GM12878 (cell line): Measurements from ENCODE around the gene DNAJC19.
"Not testable (repeated sequence)": the region's sequence is repeated elsewhere in the genome, so short reads cannot be mapped to it uniquely, and the experiment has no call there.

Experiments
- POLR2A ChIP-seq: IDR thresholded peaks from 2 replicates; pipeline ENCODE4 v1.6.1; 2011; ENCODE audit warnings: low read depth, mild to moderate bottlenecking, low read length
- RBBP5 ChIP-seq: fragments of 200-600 bp; sonication (generic); conservative IDR thresholded peaks from 2 replicates; pipeline ENCODE4 v1.6.1; 2016
- SREBF2 ChIP-seq: IDR thresholded peaks from 2 replicates; pipeline ENCODE4 v1.6.1; 2012; ENCODE audit warnings: mild to moderate bottlenecking, low read length
- YY1 ChIP-seq: IDR thresholded peaks from 2 replicates; pipeline ENCODE4 v1.6.1; 2011; ENCODE audit warnings: low read depth, mild to moderate bottlenecking, low read length
- TF ChIP-seq, protein P1 (sequence below): fragments of 450-650 bp; formaldehyde crosslinking; IDR thresholded peaks from 2 replicates; pipeline ENCODE4 v1.4.0; 2022; ENCODE audit warnings: mild to moderate bottlenecking, moderate library complexity
- TF ChIP-seq, protein P2 (sequence below), 3 experiments: IDR thresholded peaks in 2 of 3; conservative IDR thresholded peaks in 1 of 3; 2 replicates each; pipeline ENCODE4 v1.5.1; 2011; ENCODE audit warnings: low read depth in 3 of 3, low read length in 3 of 3, mild to moderate bottlenecking in 3 of 3, control low read depth in 2 of 3, moderate library complexity in 2 of 3, inconsistent platforms in 1 of 3, mixed read lengths in 1 of 3; ENCODE audit not compliant: control insufficient read depth in 2 of 3, insufficient read depth in 1 of 3; ENCODE audit errors: extremely low read depth in 1 of 3

DNA sequence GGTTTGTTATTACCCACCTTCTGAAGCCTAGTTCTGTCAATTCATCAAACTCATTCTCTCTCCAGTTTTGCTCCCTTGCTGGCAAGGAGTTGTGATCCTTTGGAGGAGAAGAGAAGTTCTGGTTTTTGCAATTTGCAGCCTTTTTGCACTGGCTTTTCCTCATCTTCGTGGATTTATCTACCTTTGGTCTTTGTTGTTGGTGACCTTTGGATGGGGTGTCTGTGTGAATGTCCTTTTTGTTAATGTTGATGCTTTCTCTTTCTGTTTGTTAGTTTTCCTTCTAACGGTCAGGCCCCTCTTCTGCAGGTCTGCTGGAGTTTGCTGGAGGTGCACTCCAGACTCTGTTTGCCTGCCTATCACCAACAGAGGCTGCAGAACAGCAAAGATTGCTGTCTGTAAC lies 13.9 kb upstream of the DNAJC19 start:
- TF ChIP-seq, protein P1, sequence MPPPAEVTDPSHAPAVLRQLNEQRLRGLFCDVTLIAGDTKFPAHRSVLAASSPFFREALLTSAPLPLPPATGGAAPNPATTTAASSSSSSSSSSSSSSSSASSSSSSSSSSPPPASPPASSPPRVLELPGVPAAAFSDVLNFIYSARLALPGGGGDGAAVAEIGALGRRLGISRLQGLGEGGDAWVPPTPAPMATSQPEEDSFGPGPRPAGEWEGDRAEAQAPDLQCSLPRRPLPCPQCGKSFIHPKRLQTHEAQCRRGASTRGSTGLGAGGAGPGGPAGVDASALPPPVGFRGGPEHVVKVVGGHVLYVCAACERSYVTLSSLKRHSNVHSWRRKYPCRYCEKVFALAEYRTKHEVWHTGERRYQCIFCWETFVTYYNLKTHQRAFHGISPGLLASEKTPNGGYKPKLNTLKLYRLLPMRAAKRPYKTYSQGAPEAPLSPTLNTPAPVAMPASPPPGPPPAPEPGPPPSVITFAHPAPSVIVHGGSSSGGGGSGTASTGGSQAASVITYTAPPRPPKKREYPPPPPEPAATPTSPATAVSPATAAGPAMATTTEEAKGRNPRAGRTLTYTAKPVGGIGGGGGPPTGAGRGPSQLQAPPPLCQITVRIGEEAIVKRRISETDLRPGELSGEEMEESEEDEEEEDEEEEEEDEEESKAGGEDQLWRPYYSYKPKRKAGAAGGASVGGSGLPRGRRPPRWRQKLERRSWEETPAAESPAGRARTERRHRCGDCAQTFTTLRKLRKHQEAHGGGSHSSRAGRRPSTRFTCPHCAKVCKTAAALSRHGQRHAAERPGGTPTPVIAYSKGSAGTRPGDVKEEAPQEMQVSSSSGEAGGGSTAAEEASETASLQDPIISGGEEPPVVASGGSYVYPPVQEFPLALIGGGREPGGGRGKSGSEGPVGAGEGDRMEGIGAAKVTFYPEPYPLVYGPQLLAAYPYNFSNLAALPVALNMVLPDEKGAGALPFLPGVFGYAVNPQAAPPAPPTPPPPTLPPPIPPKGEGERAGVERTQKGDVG (CRISPR knock-in tag): not testable (repeated sequence)
- TF ChIP-seq, protein P2, sequence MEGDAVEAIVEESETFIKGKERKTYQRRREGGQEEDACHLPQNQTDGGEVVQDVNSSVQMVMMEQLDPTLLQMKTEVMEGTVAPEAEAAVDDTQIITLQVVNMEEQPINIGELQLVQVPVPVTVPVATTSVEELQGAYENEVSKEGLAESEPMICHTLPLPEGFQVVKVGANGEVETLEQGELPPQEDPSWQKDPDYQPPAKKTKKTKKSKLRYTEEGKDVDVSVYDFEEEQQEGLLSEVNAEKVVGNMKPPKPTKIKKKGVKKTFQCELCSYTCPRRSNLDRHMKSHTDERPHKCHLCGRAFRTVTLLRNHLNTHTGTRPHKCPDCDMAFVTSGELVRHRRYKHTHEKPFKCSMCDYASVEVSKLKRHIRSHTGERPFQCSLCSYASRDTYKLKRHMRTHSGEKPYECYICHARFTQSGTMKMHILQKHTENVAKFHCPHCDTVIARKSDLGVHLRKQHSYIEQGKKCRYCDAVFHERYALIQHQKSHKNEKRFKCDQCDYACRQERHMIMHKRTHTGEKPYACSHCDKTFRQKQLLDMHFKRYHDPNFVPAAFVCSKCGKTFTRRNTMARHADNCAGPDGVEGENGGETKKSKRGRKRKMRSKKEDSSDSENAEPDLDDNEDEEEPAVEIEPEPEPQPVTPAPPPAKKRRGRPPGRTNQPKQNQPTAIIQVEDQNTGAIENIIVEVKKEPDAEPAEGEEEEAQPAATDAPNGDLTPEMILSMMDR (IDR thresholded peaks at IDR 0.05 in 2 of 3, conservative IDR thresholded peaks at IDR 0.05 in 1 of 3; ENCODE audit: control insufficient read depth in 2 of 3, extremely low read depth in 1 of 3, insufficient read depth in 1 of 3, low read depth in 3 of 3, low read length in 3 of 3): not testable (repeated sequence)
- TF ChIP-seq YY1, POLR2A, SREBF2, RBBP5: not testable (repeated sequence)
